ENCODE data around the gene TSFM. TPM values are rescaled to one million over a fixed set of nuclear protein-coding genes. Genes with fewer than 3 reads are reported as not detected.

TSFM gene
- total and polyA plus RNA-seq, 9 of the 15 experiments (the other 6 are each of a cell fraction or from before 2014, with no cell fraction given): 44.6 to 198 (median 60.2) TPM

GRCh38 chr12:57744777-57745484, 37.7 kb upstream of the TSFM start, which contains the start of gene TSPAN31 (continued):
- TF ChIP-seq HDAC8 (tag; IDR thresholded peaks at IDR 0.05) (no peak), ASH1L (IDR thresholded peaks at IDR 0.05; ENCODE audit: borderline replicate concordance, low read depth, partially characterized antibody) (peak; percentile 85), FOS (IDR thresholded peaks at IDR 0.05; ENCODE audit: extremely low read depth, insufficient read length) (peak; percentile 84), ZNF282 (CRISPR knock-in tag; IDR thresholded peaks at IDR 0.05) (no peak), SLC30A9 (CRISPR knock-in tag; IDR thresholded peaks at IDR 0.05) (no peak), POLR2G (IDR thresholded peaks at IDR 0.05; ENCODE audit: low read depth, low read length) (peak; percentile 74), TAF9B (IDR thresholded peaks at IDR 0.05; ENCODE audit: partially characterized antibody) (no peak), NR4A1 (CRISPR knock-in tag; IDR thresholded peaks at IDR 0.05) (no peak), NR4A1 (tag; IDR thresholded peaks at IDR 0.05) (no peak), ZNF224 (CRISPR knock-in tag; IDR thresholded peaks at IDR 0.05) (no peak), SIRT6 (IDR thresholded peaks at IDR 0.05; ENCODE audit: low read depth, low read length) (peak; percentile 80), DDX20 (tag; IDR thresholded peaks at IDR 0.05; ENCODE audit: low read depth) (no peak), SMARCB1 (IDR thresholded peaks at IDR 0.05; ENCODE audit: insufficient read length, low read depth) (no peak), ZNF24 (IDR thresholded peaks at IDR 0.05) (no peak), ZFP1 (CRISPR knock-in tag; IDR thresholded peaks at IDR 0.05) (no peak), ZBTB12 (CRISPR knock-in tag; IDR thresholded peaks at IDR 0.05) (peak; percentile 8; the same call in 1 of the 2 replicates), SP2 (IDR thresholded peaks at IDR 0.05; ENCODE audit: extremely low read depth, low read depth, low read length, poor library complexity, severe bottlenecking) (peak; percentile 63), HDAC3 (IDR thresholded peaks at IDR 0.05; ENCODE audit: borderline replicate concordance, partially characterized antibody) (no peak), NR2C1 (IDR thresholded peaks at IDR 0.05) (no peak), NR2C1 (tag; IDR thresholded peaks at IDR 0.05) (no peak), RAD21 (CRISPR knock-in tag; conservative IDR thresholded peaks at IDR 0.05 in 1 of 2, IDR thresholded peaks at IDR 0.05 in 1 of 2) (no peak), EGR1 (conservative IDR thresholded peaks at IDR 0.05) (peak; percentile 77)
- TF ChIP-seq, protein P1, sequence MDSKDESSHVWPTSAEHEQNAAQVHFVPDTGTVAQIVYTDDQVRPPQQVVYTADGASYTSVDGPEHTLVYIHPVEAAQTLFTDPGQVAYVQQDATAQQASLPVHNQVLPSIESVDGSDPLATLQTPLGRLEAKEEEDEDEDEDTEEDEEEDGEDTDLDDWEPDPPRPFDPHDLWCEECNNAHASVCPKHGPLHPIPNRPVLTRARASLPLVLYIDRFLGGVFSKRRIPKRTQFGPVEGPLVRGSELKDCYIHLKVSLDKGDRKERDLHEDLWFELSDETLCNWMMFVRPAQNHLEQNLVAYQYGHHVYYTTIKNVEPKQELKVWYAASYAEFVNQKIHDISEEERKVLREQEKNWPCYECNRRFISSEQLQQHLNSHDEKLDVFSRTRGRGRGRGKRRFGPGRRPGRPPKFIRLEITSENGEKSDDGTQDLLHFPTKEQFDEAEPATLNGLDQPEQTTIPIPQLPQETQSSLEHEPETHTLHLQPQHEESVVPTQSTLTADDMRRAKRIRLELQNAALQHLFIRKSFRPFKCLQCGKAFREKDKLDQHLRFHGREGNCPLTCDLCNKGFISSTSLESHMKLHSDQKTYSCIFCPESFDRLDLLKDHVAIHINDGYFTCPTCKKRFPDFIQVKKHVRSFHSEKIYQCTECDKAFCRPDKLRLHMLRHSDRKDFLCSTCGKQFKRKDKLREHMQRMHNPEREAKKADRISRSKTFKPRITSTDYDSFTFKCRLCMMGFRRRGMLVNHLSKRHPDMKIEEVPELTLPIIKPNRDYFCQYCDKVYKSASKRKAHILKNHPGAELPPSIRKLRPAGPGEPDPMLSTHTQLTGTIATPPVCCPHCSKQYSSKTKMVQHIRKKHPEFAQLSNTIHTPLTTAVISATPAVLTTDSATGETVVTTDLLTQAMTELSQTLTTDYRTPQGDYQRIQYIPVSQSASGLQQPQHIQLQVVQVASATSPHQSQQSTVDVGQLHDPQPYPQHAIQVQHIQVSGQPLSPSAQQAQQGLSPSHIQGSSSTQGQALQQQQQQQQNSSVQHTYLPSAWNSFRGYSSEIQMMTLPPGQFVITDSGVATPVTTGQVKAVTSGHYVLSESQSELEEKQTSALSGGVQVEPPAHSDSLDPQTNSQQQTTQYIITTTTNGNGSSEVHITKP (IDR thresholded peaks at IDR 0.05; ENCODE audit: partially characterized antibody): no peak

Measured in K562 (cell line).